Neuronal stem cell (in vitro differentiated cells): ENCODE data around the gene TMTC2.

ENCODE experiments used
- DNase-seq: peaks from one replicate; pipeline ENCODE4 v3.0.0-alpha.2; 2013; ENCODE audit warnings: low spot score
- H2AFZ ChIP-seq: one replicate; pipeline ENCODE4 v1.6.1; 2013; ENCODE audit warnings: mild to moderate bottlenecking, low read length, inconsistent platforms
- H2AK5ac ChIP-seq: 2 replicates; pipeline ENCODE4 v1.6.1; 2013; ENCODE audit warnings: low read depth, mild to moderate bottlenecking, inconsistent platforms, low read length, moderate library complexity, mixed read lengths
- H2BK120ac ChIP-seq: 2 replicates; pipeline ENCODE4 v1.6.1; 2013; ENCODE audit warnings: low read depth, mild to moderate bottlenecking, inconsistent platforms, low read length, moderate library complexity, mixed read lengths
- H2BK12ac ChIP-seq: one replicate; pipeline ENCODE4 v1.6.1; 2013; ENCODE audit warnings: low read length, inconsistent platforms
- H2BK15ac ChIP-seq: 2 replicates; pipeline ENCODE4 v1.6.1; 2013; ENCODE audit warnings: mild to moderate bottlenecking, low read length, inconsistent platforms, mixed read lengths
- H2BK5ac ChIP-seq: one replicate; pipeline ENCODE4 v1.6.1; 2013; ENCODE audit warnings: inconsistent platforms, mild to moderate bottlenecking, low read length, moderate library complexity
- H3K14ac ChIP-seq: one replicate; pipeline ENCODE4 v1.6.1; 2013; ENCODE audit warnings: low read length, inconsistent platforms
- H3K18ac ChIP-seq: 2 replicates; pipeline ENCODE4 v1.6.1; 2013; ENCODE audit warnings: low read length, inconsistent platforms
- H3K23ac ChIP-seq: 2 replicates; pipeline ENCODE4 v1.6.1; 2013; ENCODE audit warnings: low read depth, mild to moderate bottlenecking, mixed read lengths, low read length, inconsistent platforms; ENCODE audit not compliant: poor library complexity
- H3K27ac ChIP-seq: replicated peaks from 3 replicates; pipeline ENCODE4 v1.5.1; 2013; ENCODE audit warnings: low read length, inconsistent platforms
- H3K27me3 ChIP-seq, 3 experiments: 2 replicates each; pipeline ENCODE4 v1.6.1; 2013; ENCODE audit warnings: low read length in 3 of 3, mild to moderate bottlenecking in 2 of 3, inconsistent platforms in 1 of 3, low read depth in 1 of 3, mixed read lengths in 1 of 3, moderate library complexity in 1 of 3; ENCODE audit not compliant: control insufficient read depth in 3 of 3, insufficient read depth in 3 of 3
- H3K36me3 ChIP-seq, 2 donors: replicated peaks in 1 of 2; 2 replicates each; pipeline ENCODE4 v1.6.1; 2013; ENCODE audit warnings: low read length in 2 of 2; ENCODE audit not compliant: control insufficient read depth in 2 of 2, insufficient read depth in 2 of 2
- H3K4ac ChIP-seq: 2 replicates; pipeline ENCODE4 v1.6.1; 2013; ENCODE audit warnings: inconsistent platforms, mild to moderate bottlenecking, low read length, moderate library complexity
- H3K4me1 ChIP-seq, 2 donors: 1 replicate in 1 of 2; 2 replicates in 1 of 2; pipeline ENCODE4 v1.6.1; 2013; ENCODE audit warnings: low read length in 2 of 2, low read depth in 1 of 2; ENCODE audit not compliant: control insufficient read depth in 2 of 2, insufficient read depth in 1 of 2
- H3K4me2 ChIP-seq: one replicate; pipeline ENCODE4 v1.6.1; 2013; ENCODE audit warnings: mild to moderate bottlenecking, low read length, inconsistent platforms; ENCODE audit not compliant: insufficient read depth, poor library complexity, severe bottlenecking
- H3K4me3 ChIP-seq, 2 donors: 2 replicates each; pipeline ENCODE4 v1.5.1; 2013; ENCODE audit warnings: low read length in 2 of 2, mild to moderate bottlenecking in 2 of 2, inconsistent platforms in 1 of 2, moderate library complexity in 1 of 2
- H3K79me1 ChIP-seq: one replicate; pipeline ENCODE4 v1.6.1; 2013; ENCODE audit warnings: low read depth, mild to moderate bottlenecking, inconsistent platforms, low read length, moderate library complexity
- H3K9ac ChIP-seq: one replicate; pipeline ENCODE4 v1.6.1; 2013; ENCODE audit warnings: mild to moderate bottlenecking, low read depth, low read length, inconsistent platforms; ENCODE audit not compliant: poor library complexity
- H3K9me3 ChIP-seq, 2 donors: replicated peaks in 1 of 2; 2 replicates each; pipeline versions ENCODE3 to v1.6.1; 2013; ENCODE audit warnings: low read length in 2 of 2, mild to moderate bottlenecking in 2 of 2, inconsistent platforms in 1 of 2, low read depth in 1 of 2, mixed read lengths in 1 of 2, moderate library complexity in 1 of 2; ENCODE audit not compliant: control insufficient read depth in 2 of 2, insufficient read depth in 1 of 2
- H4K8ac ChIP-seq: one replicate; pipeline ENCODE4 v1.6.1; 2013; ENCODE audit warnings: low read depth, mild to moderate bottlenecking, inconsistent platforms, low read length, moderate library complexity
- H4K91ac ChIP-seq: one replicate; pipeline ENCODE4 v1.6.1; 2013; ENCODE audit warnings: low read length, low read depth, mild to moderate bottlenecking, inconsistent platforms; ENCODE audit not compliant: poor library complexity
- WGBS, 2 donors: extraction: QIAGEN DNeasy Blood & Tissue Kit; methylation state at CpG; one replicate each; pipeline ENCODE4 v1.1.7; 2013; ENCODE audit warnings: missing lambda C conversion rate in 2 of 2, mixed read lengths in 1 of 2; ENCODE audit not compliant: insufficient read length in 2 of 2, insufficient replicate concordance in 1 of 2; ENCODE audit errors: extremely low coverage in 2 of 2; 5-methylcytosine and 5-hydroxymethylcytosine counted together

Gene TMTC2

DNA sequence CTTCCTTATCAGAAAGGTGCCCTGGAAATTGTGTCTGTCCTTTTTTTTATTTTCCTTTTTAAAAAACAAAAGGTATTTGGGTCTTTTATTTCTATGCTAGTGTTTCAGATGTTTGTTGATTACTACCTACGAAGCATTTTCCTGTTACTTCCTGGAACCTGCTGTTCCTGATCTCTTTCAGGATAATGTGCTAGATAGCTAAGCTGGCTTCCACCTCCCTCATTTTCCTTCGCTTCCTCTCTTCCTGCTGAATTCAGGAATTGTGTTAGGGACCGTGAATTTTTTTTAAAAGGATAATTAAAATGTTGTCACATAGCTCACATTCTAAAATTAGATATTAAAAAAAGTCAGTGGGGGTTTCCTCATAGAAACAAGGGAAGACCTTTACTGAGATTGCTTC lies 27.7 kb downstream of the TMTC2 start:
- WGBS, 2 donors: no CpG with 5 or more reads among the region's 3 CpGs

GRCh38 chr12:82721726-82722125 lies 35.0 kb downstream of the TMTC2 start:
- H3K9ac ChIP-seq: no peak overlapping the region
- no peak overlapping the region for H2BK15ac ChIP-seq

More for the DNA sequence above, 27.7 kb downstream of the TMTC2 start:
- Histone ChIP-seq H3K14ac (no peak overlapping the region), H3K23ac (no peak overlapping the region), H3K79me1 (no peaks in the 10 kb centered on the region), H3K27me3 (no peaks in the 10 kb centered on the region), H2AK5ac (no peak overlapping the region), H2BK5ac (no peak overlapping the region), H3K18ac (no peak overlapping the region), H3K9ac (no peak overlapping the region), H3K9me3 (peaks cover 0 to 22% of the 10 kb centered on the region in 2 donors), H3K4me1 (no peaks in the 10 kb centered on the region), H2AFZ (no peak overlapping the region), H2BK15ac (no peak overlapping the region), H3K4me3 (no peak overlapping the region), H3K36me3 (peaks cover 0 to 84% of the 10 kb centered on the region in 2 donors), H2BK120ac (no peak overlapping the region), H2BK12ac (no peak overlapping the region), H4K91ac (no peak overlapping the region), H3K27ac (no peak overlapping the region), H4K8ac (no peak overlapping the region), H3K4ac (no peak overlapping the region), H3K4me2 (no peak overlapping the region)
- no peak for DNase-seq

GRCh38 chr12:82723093-82723492 lies 36.4 kb downstream of the TMTC2 start:
- H3K9me3 ChIP-seq: peaks cover 0 to 8% of the 10 kb centered on the region in 2 donors
- no peak overlapping the region for H2BK120ac ChIP-seq
- H4K91ac ChIP-seq: no peak overlapping the region
- H4K8ac ChIP-seq: no peak overlapping the region
- no peak for DNase-seq
- no peak overlapping the region for H2BK15ac ChIP-seq
- H3K4me1 ChIP-seq: no peaks in the 10 kb centered on the region
- no peak overlapping the region for H2BK5ac ChIP-seq
- H3K27ac ChIP-seq: no peak overlapping the region
- no peak overlapping the region for H2AK5ac ChIP-seq
- H3K14ac ChIP-seq: no peak overlapping the region
- H2AFZ ChIP-seq: no peak overlapping the region
- H3K23ac ChIP-seq: no peak overlapping the region
- H2BK12ac ChIP-seq: no peak overlapping the region
- no peak overlapping the region for H3K4me3 ChIP-seq
- no peak overlapping the region for H3K4ac ChIP-seq
- H3K36me3 ChIP-seq: peaks cover 0 to 79% of the 10 kb centered on the region in 2 donors
- H3K18ac ChIP-seq: no peak overlapping the region
- H3K27me3 ChIP-seq: no peaks in the 10 kb centered on the region
- no peak overlapping the region for H3K4me2 ChIP-seq
- WGBS, 2 donors: no CpG with 5 or more reads among the region's 4 CpGs
- no peaks in the 10 kb centered on the region for H3K79me1 ChIP-seq
- H3K9ac ChIP-seq: no peak overlapping the region

More at GRCh38 chr12:82721726-82722125, 35.0 kb downstream of the TMTC2 start:
- Histone ChIP-seq H2BK12ac (no peak overlapping the region), H3K36me3 (peaks cover 0 to 81% of the 10 kb centered on the region in 2 donors), H3K23ac (no peak overlapping the region), H3K4me2 (no peak overlapping the region), H3K27ac (no peak overlapping the region), H2BK5ac (no peak overlapping the region), H3K9me3 (peaks cover 0 to 8% of the 10 kb centered on the region in 2 donors), H4K91ac (no peak overlapping the region), H2BK120ac (no peak overlapping the region), H2AK5ac (no peak overlapping the region), H3K4me3 (no peak overlapping the region), H3K14ac (no peak overlapping the region), H2AFZ (no peak overlapping the region), H3K4ac (no peak overlapping the region), H3K27me3 (no peaks in the 10 kb centered on the region), H4K8ac (no peak overlapping the region), H3K79me1 (no peaks in the 10 kb centered on the region), H3K4me1 (no peaks in the 10 kb centered on the region), H3K18ac (no peak overlapping the region)
- no CpG with 5 or more reads among the region's 1 CpG for WGBS, 2 donors
- DNase-seq: no peak

GRCh38 chr12:82723891-82724290 lies 37.2 kb downstream of the TMTC2 start:
- no peak overlapping the region for H3K18ac ChIP-seq

More at GRCh38 chr12:82723891-82724290, 37.2 kb downstream of the TMTC2 start:
- Histone ChIP-seq H4K8ac (no peak overlapping the region), H3K14ac (no peak overlapping the region), H2BK15ac (no peak overlapping the region), H2BK5ac (no peak overlapping the region), H3K4me3 (no peak overlapping the region), H3K9ac (no peak overlapping the region), H2AK5ac (no peak overlapping the region), H2BK12ac (no peak overlapping the region), H3K79me1 (peaks cover 4% of the 10 kb centered on the region), H3K23ac (no peak overlapping the region), H3K36me3 (peaks cover 0 to 82% of the 10 kb centered on the region in 2 donors), H3K4ac (no peak overlapping the region), H3K27me3 (no peaks in the 10 kb centered on the region), H2BK120ac (no peak overlapping the region), H4K91ac (no peak overlapping the region), H2AFZ (no peak overlapping the region), H3K4me1 (no peaks in the 10 kb centered on the region), H3K9me3 (peaks cover 0 to 11% of the 10 kb centered on the region in 2 donors), H3K27ac (no peak overlapping the region), H3K4me2 (no peak overlapping the region)
- no peak for DNase-seq
- no CpG with 5 or more reads among the region's 2 CpGs for WGBS, 2 donors
